Activated CD8-positive, alpha-beta memory T cell treated with anti-CD3 and anti-CD28 coated beads, Interleukin-2, amount 10 ng/mL, durations not matched to agents 7 days and 5 days (primary cell): ENCODE measurements around the gene WTAP. TPM values are rescaled to one million over a fixed set of nuclear protein-coding genes. Genes with fewer than 3 reads are reported as not detected.
"Not testable (repeated sequence)": the region's sequence is repeated elsewhere in the genome, so short reads cannot be mapped to it uniquely, and the experiment has no call there.

Source experiments
- ATAC-seq: fragments of 150-1000 bp; cut with Tn5 transposase; one replicate; pipeline ENCODE4 v1.10.0; 2021; ENCODE audit warnings: moderate library complexity
- CTCF ChIA-PET: fragments of 350-600 bp; sonication (Branson Sonifier 250); formaldehyde crosslinking; loops from one replicate; lab custom pipeline; 2021; ENCODE audit warnings: antibody characterized with exemption; lab: Charles Lee
- DNase-seq: peaks from one replicate; pipeline ENCODE4 v3.0.0-alpha.2; 2020
- H3K27ac Mint-ChIP-seq: one replicate; pipeline ENCODE4 v1.8.0; 2021; ENCODE audit warnings: mild to moderate bottlenecking, mixed read lengths
- H3K27me3 Mint-ChIP-seq: one replicate; pipeline ENCODE4 v1.8.0; 2021; ENCODE audit warnings: mixed read lengths
- H3K36me3 Mint-ChIP-seq: one replicate; pipeline ENCODE4 v1.8.0; 2021; ENCODE audit warnings: mild to moderate bottlenecking, mixed read lengths
- H3K4me1 Mint-ChIP-seq: one replicate; pipeline ENCODE4 v1.8.0; 2021; ENCODE audit warnings: mixed read lengths
- H3K4me3 Mint-ChIP-seq: one replicate; pipeline ENCODE4 v1.8.0; 2021; ENCODE audit warnings: mild to moderate bottlenecking, moderate library complexity, mixed read lengths
- H3K9me3 Mint-ChIP-seq: one replicate; pipeline ENCODE4 v1.8.0; 2022; ENCODE audit warnings: low read depth, mixed read lengths
- total RNA-seq, 2 experiments: library from RNA; stranded (reverse); gene quantifications; one replicate each; pipeline ENCODE4 v1.2.3, GENCODE V29; 2021

The WTAP gene
- total RNA-seq, 2 experiments from 2014 or later: 103 to 128 TPM

GRCh38 chr6:159746759-159747158, 19.5 kb downstream of the WTAP start:
- CTCF ChIA-PET: interaction anchor here (0.7 to 1.0 kb wide), 2 partner anchors 17 to 40 kb away, joined by 3 read pairs; no protein-coding TSS in a partner anchor
- H3K27me3 Mint-ChIP-seq: no peaks in the 10 kb centered on the region
- no peak overlapping the region for H3K4me3 Mint-ChIP-seq
- no peak overlapping the region for H3K27ac Mint-ChIP-seq
- H3K36me3 Mint-ChIP-seq: peaks cover 63% of the 10 kb centered on the region
- H3K4me1 Mint-ChIP-seq: peaks cover 6% of the 10 kb centered on the region
- DNase-seq (no peak), ATAC-seq (no peak)
- no peaks in the 10 kb centered on the region for H3K9me3 Mint-ChIP-seq

GRCh38 chr6:159748127-159748526, 20.8 kb downstream of the WTAP start:
- CTCF ChIA-PET, H3K9me3 Mint-ChIP-seq, ATAC-seq, H3K27ac Mint-ChIP-seq, H3K4me3 Mint-ChIP-seq, H3K4me1 Mint-ChIP-seq, DNase-seq, H3K27me3 Mint-ChIP-seq: not testable (repeated sequence)
- peaks cover 63% of the 10 kb centered on the region for H3K36me3 Mint-ChIP-seq

GRCh38 chr6:159751448-159751847, 24.1 kb downstream of the WTAP start:
- H3K4me1 Mint-ChIP-seq: peaks cover 4% of the 10 kb centered on the region
- CTCF ChIA-PET: interaction anchor here (0.9 to 1.1 kb wide), 2 partner anchors 10 to 13 kb away, joined by 3 to 4 read pairs; partner anchors contain the start of gene ACAT2
- peaks cover 59% of the 10 kb centered on the region for H3K36me3 Mint-ChIP-seq
- no peak for ATAC-seq
- H3K4me3 Mint-ChIP-seq: no peak overlapping the region
- no peaks in the 10 kb centered on the region for H3K27me3 Mint-ChIP-seq
- no peaks in the 10 kb centered on the region for H3K9me3 Mint-ChIP-seq
- DNase-seq: no peak
- H3K27ac Mint-ChIP-seq: no peak overlapping the region

DNA sequence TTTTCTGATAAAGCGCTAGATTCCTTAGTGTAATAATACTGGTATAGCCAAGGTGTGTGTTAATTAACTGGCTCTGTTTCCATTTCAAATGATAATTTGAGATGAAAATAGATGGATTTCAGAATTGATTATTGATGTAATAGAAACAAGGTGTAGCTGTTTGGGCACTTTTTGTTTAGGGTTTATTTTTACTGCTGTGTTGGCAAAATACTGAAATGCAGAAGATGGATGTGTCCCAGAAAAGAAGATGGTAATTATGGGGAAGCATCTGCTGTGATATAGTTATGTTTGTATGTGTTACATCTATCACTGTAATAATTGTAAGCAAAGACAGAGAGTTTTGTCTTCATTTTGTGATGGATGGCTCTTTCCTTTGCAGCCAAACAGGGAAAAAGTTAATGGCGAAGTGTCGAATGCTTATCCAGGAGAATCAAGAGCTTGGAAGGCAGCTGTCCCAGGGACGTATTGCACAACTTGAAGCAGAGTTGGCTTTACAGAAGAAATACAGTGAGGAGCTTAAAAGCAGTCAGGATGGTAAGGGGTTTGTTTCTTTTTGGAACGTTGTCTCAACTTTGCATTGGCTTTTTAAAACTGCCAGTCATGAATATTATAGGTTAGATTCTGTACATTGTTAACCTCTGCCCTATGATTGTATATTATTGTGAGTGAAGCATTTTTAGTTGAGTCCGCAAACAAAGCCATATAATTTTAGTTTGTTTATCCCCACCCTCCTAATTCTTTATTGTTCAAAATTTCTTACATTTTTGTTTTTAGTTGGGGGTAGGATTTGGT, 26.0 kb downstream of the WTAP start:
- DNase-seq: no peak
- Mint-ChIP-seq H3K36me3 (peaks cover 57% of the 10 kb centered on the region), H3K27me3 (no peaks in the 10 kb centered on the region), H3K4me3 (no peak overlapping the region), H3K4me1 (peaks cover 7% of the 10 kb centered on the region), H3K9me3 (no peaks in the 10 kb centered on the region), H3K27ac (no peak overlapping the region)
- ATAC-seq: no peak
- CTCF ChIA-PET: no interaction called here

DNA sequence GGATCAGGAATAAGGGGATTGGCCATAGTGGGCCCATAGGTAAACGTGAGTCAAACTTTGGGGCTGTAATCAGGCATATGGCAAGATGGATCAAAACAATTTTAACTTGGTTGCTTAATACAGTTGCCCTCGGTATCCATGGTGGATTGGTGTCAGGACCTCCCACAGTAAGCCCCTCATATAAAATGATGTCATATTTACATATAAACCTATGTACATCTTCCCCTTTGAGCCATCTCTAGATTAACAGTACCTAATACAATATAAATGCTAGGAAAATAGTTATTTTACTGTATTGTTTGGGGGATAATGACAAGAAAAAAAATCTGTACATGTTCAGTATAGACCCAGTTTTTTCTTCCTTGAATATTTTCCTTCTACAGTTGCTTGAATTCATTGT, 27.1 kb downstream of the WTAP start:
- no peaks in the 10 kb centered on the region for H3K27me3 Mint-ChIP-seq
- no peak for DNase-seq
- H3K4me1 Mint-ChIP-seq: peaks cover 11% of the 10 kb centered on the region
- no peak overlapping the region for H3K27ac Mint-ChIP-seq
- no peak overlapping the region for H3K4me3 Mint-ChIP-seq
- H3K36me3 Mint-ChIP-seq: peaks cover 51% of the 10 kb centered on the region
- no peak for ATAC-seq
- CTCF ChIA-PET: no interaction called here
- no peaks in the 10 kb centered on the region for H3K9me3 Mint-ChIP-seq

DNA sequence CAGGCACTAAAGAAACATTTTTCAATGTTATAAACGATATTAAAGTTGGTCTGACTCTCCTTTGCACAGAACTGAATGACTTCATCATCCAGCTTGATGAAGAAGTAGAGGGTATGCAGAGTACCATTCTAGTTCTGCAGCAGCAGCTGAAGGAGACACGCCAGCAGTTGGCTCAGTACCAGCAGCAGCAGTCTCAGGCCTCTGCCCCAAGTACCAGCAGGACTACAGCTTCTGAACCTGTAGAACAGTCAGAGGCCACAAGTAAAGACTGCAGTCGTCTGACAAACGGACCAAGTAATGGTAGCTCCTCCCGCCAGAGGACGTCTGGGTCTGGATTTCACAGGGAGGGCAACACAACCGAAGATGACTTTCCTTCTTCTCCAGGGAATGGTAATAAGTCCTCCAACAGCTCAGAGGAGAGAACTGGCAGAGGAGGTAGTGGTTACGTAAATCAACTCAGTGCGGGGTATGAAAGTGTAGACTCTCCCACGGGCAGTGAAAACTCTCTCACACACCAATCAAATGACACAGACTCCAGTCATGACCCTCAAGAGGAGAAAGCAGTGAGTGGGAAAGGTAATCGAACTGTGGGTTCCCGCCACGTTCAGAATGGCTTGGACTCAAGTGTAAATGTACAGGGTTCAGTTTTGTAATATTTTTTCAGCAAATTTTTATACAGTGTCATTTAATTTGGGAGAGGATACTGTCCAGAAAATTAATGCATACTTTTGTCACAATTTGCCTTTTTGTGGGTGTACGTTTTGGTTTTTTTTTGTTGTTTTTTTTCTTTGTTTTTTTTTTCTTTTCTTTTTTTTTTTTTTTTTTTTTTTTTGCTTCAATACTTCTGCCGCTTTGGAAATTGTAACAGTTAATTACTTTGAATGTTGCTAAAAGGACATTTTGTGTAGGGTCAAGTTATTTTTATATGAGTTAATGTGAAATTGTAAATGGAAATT, 27.9 kb downstream of the WTAP start:
- DNase-seq (no peak), ATAC-seq (no peak)
- Mint-ChIP-seq H3K36me3 (peaks cover 48% of the 10 kb centered on the region), H3K27ac (peak overlapping the region; percentile 18), H3K4me1 (peaks cover 18% of the 10 kb centered on the region), H3K4me3 (no peak overlapping the region), H3K9me3 (no peaks in the 10 kb centered on the region), H3K27me3 (no peaks in the 10 kb centered on the region)
- CTCF ChIA-PET: interaction anchor here (1.2 kb wide), 1 partner anchor 27 kb away, joined by 3 read pairs; no protein-coding TSS in a partner anchor

DNA sequence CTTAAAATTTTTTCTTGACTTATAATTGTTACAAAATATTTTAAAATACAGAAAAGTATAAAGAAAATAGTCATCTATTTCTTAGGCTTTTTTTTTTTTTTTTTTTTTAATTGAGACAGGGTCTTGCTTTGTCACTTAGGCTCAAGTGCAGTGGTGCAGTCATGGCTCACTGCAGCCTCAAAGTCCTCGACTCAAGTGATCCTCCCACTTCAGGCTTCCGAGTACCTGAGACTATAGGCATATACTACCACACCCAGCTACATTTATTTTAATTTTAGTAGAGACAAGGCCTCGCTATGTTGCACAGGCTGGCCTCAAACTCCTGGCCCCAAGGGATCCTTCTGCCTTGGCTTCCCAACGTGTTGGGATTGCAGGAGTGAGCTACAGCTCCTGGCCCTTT, 29.2 kb downstream of the WTAP start:
- DNase-seq: no peak
- ATAC-seq: no peak
- Mint-ChIP-seq H3K27me3 (no peaks in the 10 kb centered on the region), H3K36me3 (peaks cover 48% of the 10 kb centered on the region), H3K9me3 (no peaks in the 10 kb centered on the region), H3K4me3 (no peak overlapping the region), H3K4me1 (peaks cover 27% of the 10 kb centered on the region), H3K27ac (no peak overlapping the region)
- CTCF ChIA-PET: interaction anchor here (1.1 to 1.2 kb wide), 2 partner anchors 28 to 32 kb away, joined by 3 read pairs; no protein-coding TSS in a partner anchor

- no peak for DNase-seq
- Mint-ChIP-seq H3K36me3 (peaks cover 47% of the 10 kb centered on the region), H3K4me1 (peaks cover 33% of the 10 kb centered on the region), H3K27ac (no peak overlapping the region), H3K27me3 (no peaks in the 10 kb centered on the region), H3K4me3 (no peak overlapping the region), H3K9me3 (no peaks in the 10 kb centered on the region)
- CTCF ChIA-PET: interaction anchor here (1.1 kb wide), 1 partner anchor 31 kb away, joined by 4 read pairs; the partner anchor contains the start of gene TCP1
- ATAC-seq: no peak
Measured at GRCh38 chr6:159758031-159759001, 31.0 kb downstream of the WTAP start.

- ATAC-seq: no peak
- Mint-ChIP-seq H3K36me3 (peaks cover 48% of the 10 kb centered on the region), H3K27me3 (no peaks in the 10 kb centered on the region), H3K27ac (peak overlapping the region; percentile 44), H3K9me3 (no peaks in the 10 kb centered on the region), H3K4me1 (peaks cover 41% of the 10 kb centered on the region), H3K4me3 (peak overlapping the region; percentile 2)
- no peak for DNase-seq
- CTCF ChIA-PET: interaction anchor here (0.7 to 2.9 kb wide), 6 partner anchors 13 to 568 kb away, joined by 3 to 10 read pairs (median 4); partner anchors contain the start of genes TCP1 and WTAP
Measured at GRCh38 chr6:159759645-159760044, 32.3 kb downstream of the WTAP start.

DNA sequence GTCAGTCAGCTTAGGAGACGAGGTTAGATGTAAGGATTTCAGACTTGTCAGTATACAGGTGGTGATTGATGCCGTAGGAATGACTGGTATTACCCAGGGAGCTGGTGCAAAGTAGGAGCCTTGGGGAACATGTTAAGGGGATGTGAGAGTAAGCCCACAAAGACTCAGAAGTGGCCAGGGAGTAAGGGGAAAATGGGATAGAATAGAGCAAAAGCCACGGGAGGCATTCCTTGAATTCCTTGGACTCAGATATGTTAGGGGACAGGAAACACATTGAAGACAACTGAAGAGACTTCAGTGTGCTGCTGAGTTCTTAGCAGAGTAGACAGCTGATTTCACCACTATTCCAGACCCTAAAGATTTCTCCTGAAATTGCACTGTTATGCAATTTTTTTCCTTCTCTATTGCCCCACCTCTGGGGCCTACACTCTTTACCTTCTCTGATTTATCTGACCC, 33.3 kb downstream of the WTAP start:
- Mint-ChIP-seq H3K4me1 (peaks cover 40% of the 10 kb centered on the region), H3K36me3 (peaks cover 44% of the 10 kb centered on the region), H3K27ac (peak overlapping the region; percentile 97), H3K27me3 (no peaks in the 10 kb centered on the region), H3K4me3 (peak overlapping the region; percentile 97), H3K9me3 (no peaks in the 10 kb centered on the region)
- DNase-seq: no peak
- CTCF ChIA-PET: interaction anchor here (1.1 to 2.9 kb wide), 6 partner anchors 12 to 70 kb away, joined by 3 to 10 read pairs (median 4); partner anchors contain the start of gene WTAP
- no peak for ATAC-seq

DNA sequence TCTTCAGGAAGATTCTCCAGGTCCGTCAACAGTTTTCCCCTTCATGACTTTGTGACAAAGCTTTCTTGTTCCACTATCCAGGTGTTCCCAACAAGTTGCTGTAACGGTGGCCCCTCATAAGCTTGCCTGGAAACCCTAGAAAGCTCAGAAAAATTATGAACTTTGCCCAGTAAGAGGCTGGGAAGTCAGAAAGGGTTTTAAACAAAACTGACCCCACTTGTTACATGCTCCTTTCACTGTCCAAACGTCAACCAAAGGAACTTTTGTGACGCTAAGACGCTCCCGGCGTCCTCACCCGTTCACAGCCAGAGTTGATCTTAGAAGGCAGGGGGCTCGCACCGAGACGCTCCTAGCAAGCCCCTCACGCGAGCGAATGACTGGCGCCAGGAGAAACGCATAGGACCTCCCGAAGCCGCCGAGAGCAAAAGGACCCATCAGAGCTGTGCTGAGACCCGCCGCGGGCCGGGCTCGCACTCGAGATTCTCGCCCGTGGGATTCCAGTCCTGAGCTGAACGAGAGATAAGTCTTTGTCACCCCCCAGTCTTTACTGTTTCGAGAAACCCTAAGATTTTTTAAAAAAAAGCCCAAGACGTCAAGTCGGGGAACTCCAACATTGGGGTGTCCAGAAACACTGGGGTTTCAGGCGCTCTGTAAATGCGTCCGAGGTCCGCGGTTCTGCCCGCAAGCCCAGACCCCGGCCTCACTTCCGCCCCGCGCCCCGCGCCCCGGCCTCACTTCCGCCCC, 34.0 kb downstream of the WTAP start:
- H3K36me3 Mint-ChIP-seq: peaks cover 42% of the 10 kb centered on the region

More for the DNA sequence above, 34.0 kb downstream of the WTAP start:
- H3K4me1 Mint-ChIP-seq: peaks cover 42% of the 10 kb centered on the region
- H3K27ac Mint-ChIP-seq: peak overlapping the region; percentile 97
- H3K27me3 Mint-ChIP-seq: no peaks in the 10 kb centered on the region
- H3K4me3 Mint-ChIP-seq: peak overlapping the region; percentile 97
- DNase-seq (peak; percentile 55), ATAC-seq (no peak)
- CTCF ChIA-PET: interaction anchor here (0.8 to 2.9 kb wide), 7 partner anchors 9 to 70 kb away, joined by 3 to 10 read pairs (median 3); partner anchors contain the start of genes SOD2 and WTAP
- H3K9me3 Mint-ChIP-seq: no peaks in the 10 kb centered on the region
